Glutamatergic neuron (in vitro differentiated cells): ENCODE data around the gene UGT1A5. TPM values are rescaled to one million over a fixed set of nuclear protein-coding genes. Genes with fewer than 3 reads are reported as not detected.
A peak's percentile ranks its signal among the peaks of the same experiment; 100 is the strongest.
"Not testable (repeated sequence)": the region's sequence is repeated elsewhere in the genome, so short reads cannot be mapped to it uniquely, and the experiment has no call there.

ENCODE experiments used
- DNase-seq: peaks from one replicate; pipeline ENCODE4 v3.0.0; 2022
- H3K27ac Mint-ChIP-seq: one replicate; pipeline ENCODE4 v1.8.0; 2020; ENCODE audit warnings: mild to moderate bottlenecking, mixed read lengths, inconsistent platforms; ENCODE audit not compliant: unreplicated experiment
- H3K27me3 Mint-ChIP-seq: one replicate; pipeline ENCODE4 v1.8.0; 2020; ENCODE audit warnings: mild to moderate bottlenecking, moderate library complexity, mixed read lengths, inconsistent platforms; ENCODE audit not compliant: unreplicated experiment
- H3K36me3 Mint-ChIP-seq: one replicate; pipeline ENCODE4 v1.8.0; 2020; ENCODE audit warnings: mild to moderate bottlenecking, mixed read lengths, inconsistent platforms; ENCODE audit not compliant: unreplicated experiment
- H3K4me1 Mint-ChIP-seq: one replicate; pipeline ENCODE4 v1.8.0; 2020; ENCODE audit warnings: mild to moderate bottlenecking, low read depth, mixed read lengths, inconsistent platforms; ENCODE audit not compliant: unreplicated experiment
- H3K4me3 Mint-ChIP-seq: one replicate; pipeline ENCODE4 v1.8.0; 2020; ENCODE audit warnings: mild to moderate bottlenecking, mixed read lengths, inconsistent platforms; ENCODE audit not compliant: unreplicated experiment
- H3K9me3 Mint-ChIP-seq: one replicate; pipeline ENCODE4 v1.8.0; 2020; ENCODE audit warnings: mild to moderate bottlenecking, moderate library complexity, mixed read lengths, inconsistent platforms; ENCODE audit not compliant: unreplicated experiment
- total RNA-seq: library from RNA; stranded (reverse); fragmentation: NEBNext Ultra II Directional; extraction: Animal tissue kit (Norgen Biotek cat#: 25700); gene quantifications from one replicate; pipeline ENCODE4 v1.2.1, GENCODE V29; 2021; ENCODE audit not compliant: unreplicated experiment
- TF ChIP-seq, protein P1 (sequence below): fragments of 200-600 bp; sonication (generic); IDR thresholded peaks from one replicate; pipeline ENCODE4 v1.5.0; 2021; ENCODE audit not compliant: partially characterized antibody, unreplicated experiment

Gene UGT1A5
- total RNA-seq, 1 donor from 2014 or later = not detected

DNA sequence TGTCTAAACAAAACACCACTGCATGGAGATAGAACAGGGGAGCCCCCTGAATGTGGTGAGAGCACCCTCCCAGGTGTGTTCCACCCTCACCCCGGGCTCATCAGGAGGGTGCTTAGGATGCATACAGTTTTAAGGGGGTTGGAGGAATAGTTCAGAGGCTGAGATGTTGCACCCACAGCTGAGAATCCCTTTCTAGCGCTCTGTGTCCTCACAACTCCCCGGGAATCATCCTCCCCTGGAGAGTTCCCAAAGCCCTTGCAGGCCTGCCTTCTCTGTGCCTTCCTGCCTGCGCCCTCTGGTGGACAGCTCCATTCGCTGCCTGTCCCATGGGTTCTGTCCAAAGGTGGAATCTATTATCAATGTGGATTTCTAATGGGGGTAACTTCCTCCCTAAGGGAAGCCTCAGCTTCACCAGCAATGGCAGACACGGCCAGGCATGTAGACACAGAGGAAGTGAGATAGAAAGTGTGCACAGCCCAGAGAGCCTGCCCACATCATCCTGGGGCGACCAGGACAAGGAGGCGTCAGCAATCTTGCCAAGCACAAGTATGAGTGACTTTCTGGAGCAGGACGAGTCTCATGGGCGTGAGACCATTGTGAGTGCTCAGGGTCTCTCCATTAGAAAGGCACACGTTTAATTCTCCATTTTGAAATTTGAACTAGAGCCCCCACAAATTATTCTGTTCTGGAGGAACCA, 1.2 kb upstream of the UGT1A5 start:
- Mint-ChIP-seq H3K9me3 (no peaks in the 10 kb centered on the region), H3K27me3 (peaks cover 1% of the 10 kb centered on the region), H3K4me1 (no peaks in the 10 kb centered on the region), H3K36me3 (no peaks in the 10 kb centered on the region), H3K4me3 (no peak overlapping the region), H3K27ac (no peak overlapping the region)
- TF ChIP-seq, protein P1, sequence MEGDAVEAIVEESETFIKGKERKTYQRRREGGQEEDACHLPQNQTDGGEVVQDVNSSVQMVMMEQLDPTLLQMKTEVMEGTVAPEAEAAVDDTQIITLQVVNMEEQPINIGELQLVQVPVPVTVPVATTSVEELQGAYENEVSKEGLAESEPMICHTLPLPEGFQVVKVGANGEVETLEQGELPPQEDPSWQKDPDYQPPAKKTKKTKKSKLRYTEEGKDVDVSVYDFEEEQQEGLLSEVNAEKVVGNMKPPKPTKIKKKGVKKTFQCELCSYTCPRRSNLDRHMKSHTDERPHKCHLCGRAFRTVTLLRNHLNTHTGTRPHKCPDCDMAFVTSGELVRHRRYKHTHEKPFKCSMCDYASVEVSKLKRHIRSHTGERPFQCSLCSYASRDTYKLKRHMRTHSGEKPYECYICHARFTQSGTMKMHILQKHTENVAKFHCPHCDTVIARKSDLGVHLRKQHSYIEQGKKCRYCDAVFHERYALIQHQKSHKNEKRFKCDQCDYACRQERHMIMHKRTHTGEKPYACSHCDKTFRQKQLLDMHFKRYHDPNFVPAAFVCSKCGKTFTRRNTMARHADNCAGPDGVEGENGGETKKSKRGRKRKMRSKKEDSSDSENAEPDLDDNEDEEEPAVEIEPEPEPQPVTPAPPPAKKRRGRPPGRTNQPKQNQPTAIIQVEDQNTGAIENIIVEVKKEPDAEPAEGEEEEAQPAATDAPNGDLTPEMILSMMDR = peak; percentile 94
- peak; percentile 92 for DNase-seq

- TF ChIP-seq, protein P1 = no peak
- H3K27ac Mint-ChIP-seq = no peak overlapping the region
- DNase-seq = no peak
Measured at GRCh38 chr2:233713262-233713615, 532 bp downstream of the UGT1A5 start.

DNA sequence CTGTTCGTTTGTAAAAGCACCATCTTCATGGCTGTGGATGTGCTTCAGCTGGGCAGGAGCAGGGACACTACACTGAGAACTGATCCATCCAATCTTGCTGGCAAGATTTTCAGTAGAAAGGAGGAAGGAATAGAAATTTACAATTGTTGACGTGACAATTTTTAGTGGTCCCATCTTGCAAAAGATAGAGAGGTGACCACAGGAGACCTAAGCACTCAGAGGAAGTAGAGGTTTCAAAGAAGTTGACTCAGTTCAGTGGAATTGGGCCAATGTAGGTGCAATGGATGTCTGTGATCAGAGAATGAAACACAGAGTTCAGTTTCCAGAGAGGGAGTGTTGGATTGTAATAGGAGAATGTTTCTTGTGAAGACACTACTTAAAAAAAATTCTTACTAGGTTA, 1.4 kb downstream of the UGT1A5 start:
- TF ChIP-seq, protein P1 = no peak
- no peaks in the 10 kb centered on the region for H3K9me3 Mint-ChIP-seq
- no peak overlapping the region for H3K27ac Mint-ChIP-seq
- H3K4me1 Mint-ChIP-seq = no peaks in the 10 kb centered on the region
- no peak for DNase-seq
- no peak overlapping the region for H3K4me3 Mint-ChIP-seq
- H3K27me3 Mint-ChIP-seq = peaks cover 1% of the 10 kb centered on the region
- no peaks in the 10 kb centered on the region for H3K36me3 Mint-ChIP-seq

More at GRCh38 chr2:233713262-233713615, 532 bp downstream of the UGT1A5 start:
- Mint-ChIP-seq H3K9me3 (no peaks in the 10 kb centered on the region), H3K4me3 (no peak overlapping the region), H3K36me3 (no peaks in the 10 kb centered on the region), H3K27me3 (peaks cover 1% of the 10 kb centered on the region), H3K4me1 (no peaks in the 10 kb centered on the region)

- TF ChIP-seq, protein P1 = no peak
- no peaks in the 10 kb centered on the region for H3K27me3 Mint-ChIP-seq
- no peaks in the 10 kb centered on the region for H3K9me3 Mint-ChIP-seq
- no peaks in the 10 kb centered on the region for H3K36me3 Mint-ChIP-seq
- H3K27ac Mint-ChIP-seq = no peak within 1 kb of the TSS
- DNase-seq = no peak
- H3K4me1 Mint-ChIP-seq = no peaks in the 10 kb centered on the region
- no peak within 1 kb of the TSS for H3K4me3 Mint-ChIP-seq
Measured at GRCh38 chr2:233718552-233718951, 5.8 kb downstream of the UGT1A5 start, which contains the start of gene UGT1A4. Gene UGT1A4, plus strand, starts transcription at chr2:233718736. Its CDS starts 85 bp downstream, at chr2:233718821.

- Mint-ChIP-seq H3K36me3 (peaks cover 5% of the 10 kb centered on the region), H3K27me3 (no peaks in the 10 kb centered on the region), H3K4me1 (no peaks in the 10 kb centered on the region), H3K27ac (no peak within 1 kb of the TSS), H3K9me3 (no peaks in the 10 kb centered on the region), H3K4me3 (no peak within 1 kb of the TSS)
- no peak for DNase-seq
- TF ChIP-seq, protein P1 = no peak
Measured at GRCh38 chr2:233728723-233729301, 16.1 kb downstream of the UGT1A5 start, which contains the start of gene UGT1A3. Gene UGT1A3, plus strand, starts transcription at chr2:233729042. Its CDS starts 85 bp downstream, at chr2:233729127.

GRCh38 chr2:233736868-233737653, 24.4 kb downstream of the UGT1A5 start:
- not testable (repeated sequence) for H3K27ac Mint-ChIP-seq, H3K4me1 Mint-ChIP-seq, H3K4me3 Mint-ChIP-seq, H3K27me3 Mint-ChIP-seq, DNase-seq, H3K36me3 Mint-ChIP-seq, H3K9me3 Mint-ChIP-seq
